Stimulated activated naive CD8-positive, alpha-beta T cell treated with anti-CD3 and anti-CD28 coated beads, Interleukin-15, amount 100 ng/mL, for 72 hours (primary cell): ENCODE measurements around the gene INPP5B.
"Not testable (repeated sequence)": the region's sequence is repeated elsewhere in the genome, so short reads cannot be mapped to it uniquely, and the experiment has no call there.

Source experiments
- ATAC-seq: fragments of 150-1000 bp; cut with Tn5 transposase; 2 replicates; pipeline ENCODE4 v1.10.0; 2021; ENCODE audit warnings: mild to moderate bottlenecking, moderate library complexity
- DNase-seq, 2 donors: peaks; one replicate each; pipeline ENCODE4 v3.0.0; 2021 to 2022
- H3K27ac Mint-ChIP-seq, 2 donors: one replicate each; pipeline ENCODE4 v1.8.0; 2022; ENCODE audit warnings: mild to moderate bottlenecking in 2 of 2, mixed read lengths in 2 of 2, moderate library complexity in 2 of 2
- H3K27me3 Mint-ChIP-seq: one replicate; pipeline ENCODE4 v1.8.0; 2022; ENCODE audit warnings: mixed read lengths
- H3K4me1 Mint-ChIP-seq: one replicate; pipeline ENCODE4 v1.8.0; 2022; ENCODE audit warnings: mild to moderate bottlenecking, mixed read lengths
- H3K4me3 Mint-ChIP-seq, 2 donors: one replicate each; pipeline ENCODE4 v1.8.0; 2022; ENCODE audit warnings: mild to moderate bottlenecking in 2 of 2, mixed read lengths in 2 of 2, moderate library complexity in 1 of 2
- H3K9me3 Mint-ChIP-seq, 2 donors: one replicate each; pipeline ENCODE4 v1.8.0; 2022; ENCODE audit warnings: mixed read lengths in 2 of 2

The INPP5B gene

DNA sequence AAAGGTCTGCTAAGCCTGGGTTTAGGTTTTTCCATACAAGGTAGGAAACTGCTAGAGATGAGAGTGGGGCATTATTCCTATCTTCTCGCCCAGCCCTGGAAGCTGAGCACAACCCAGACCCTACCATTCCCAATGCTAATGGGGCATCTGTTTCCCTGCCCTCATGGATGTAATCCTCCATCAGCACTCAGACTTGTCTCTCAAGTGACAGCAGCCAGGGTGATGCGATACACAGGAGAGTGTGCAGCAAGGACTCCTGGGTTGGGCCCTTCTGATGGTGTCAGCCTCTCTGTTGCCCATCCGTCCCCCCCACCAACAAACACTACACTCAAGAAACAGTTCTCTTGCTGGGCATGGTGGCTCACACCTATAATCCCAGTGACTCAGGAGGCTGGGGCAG lies 5.9 kb upstream of the INPP5B start:
- H3K9me3 Mint-ChIP-seq: no peaks in the 10 kb centered on the region
- H3K27ac Mint-ChIP-seq: no peak overlapping the region
- no peaks in the 10 kb centered on the region for H3K27me3 Mint-ChIP-seq
- peaks cover 12% of the 10 kb centered on the region for H3K4me1 Mint-ChIP-seq
- DNase-seq: no peak
- ATAC-seq: no peak
- H3K4me3 Mint-ChIP-seq: no peak overlapping the region

DNA sequence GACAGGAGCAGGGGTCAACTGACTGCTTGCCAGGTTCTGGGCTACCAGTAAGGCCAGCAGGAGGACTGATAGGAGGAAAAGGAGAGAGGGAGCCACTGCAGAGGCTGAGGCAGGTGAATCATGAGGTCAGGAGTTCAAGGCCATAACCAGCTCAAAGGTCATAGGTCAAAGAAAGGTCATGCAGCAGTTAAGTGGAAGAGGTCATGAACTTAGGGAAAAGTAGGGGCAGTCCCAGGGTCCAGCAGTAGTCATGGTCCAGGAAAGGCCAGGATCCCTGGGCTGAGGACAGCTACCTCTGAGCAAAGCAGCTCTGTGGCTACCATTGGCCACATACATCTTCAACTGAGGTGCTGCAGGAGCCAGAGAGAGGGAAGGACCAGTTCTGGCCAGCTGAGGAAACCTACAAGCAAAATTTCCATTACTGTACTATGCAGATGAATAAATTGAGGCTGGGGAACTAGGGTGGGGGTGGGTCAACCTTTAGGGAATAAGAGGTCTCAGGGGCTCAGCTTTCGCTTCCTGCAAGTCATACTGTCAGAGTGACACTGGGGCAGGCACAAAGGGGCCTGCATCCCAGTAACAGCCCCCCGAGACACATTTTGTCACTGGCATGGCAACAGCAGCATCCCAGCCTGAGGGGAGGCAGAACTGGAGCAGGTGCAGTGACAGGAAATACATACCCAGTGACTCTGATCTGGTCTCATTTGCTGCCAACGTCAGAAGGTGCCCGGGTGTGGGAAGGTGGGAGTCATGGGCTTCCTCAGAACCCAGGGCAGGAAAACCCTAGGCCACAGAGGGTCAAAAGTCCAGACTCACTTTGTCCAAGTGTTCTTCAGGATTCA lies 5.2 kb upstream of the INPP5B start:
- Mint-ChIP-seq H3K4me3 (no peak overlapping the region), H3K27ac (no peak overlapping the region), H3K27me3 (no peaks in the 10 kb centered on the region), H3K9me3 (no peaks in the 10 kb centered on the region), H3K4me1 (peaks cover 19% of the 10 kb centered on the region)
- ATAC-seq (no peak), DNase-seq (no peak)

DNA sequence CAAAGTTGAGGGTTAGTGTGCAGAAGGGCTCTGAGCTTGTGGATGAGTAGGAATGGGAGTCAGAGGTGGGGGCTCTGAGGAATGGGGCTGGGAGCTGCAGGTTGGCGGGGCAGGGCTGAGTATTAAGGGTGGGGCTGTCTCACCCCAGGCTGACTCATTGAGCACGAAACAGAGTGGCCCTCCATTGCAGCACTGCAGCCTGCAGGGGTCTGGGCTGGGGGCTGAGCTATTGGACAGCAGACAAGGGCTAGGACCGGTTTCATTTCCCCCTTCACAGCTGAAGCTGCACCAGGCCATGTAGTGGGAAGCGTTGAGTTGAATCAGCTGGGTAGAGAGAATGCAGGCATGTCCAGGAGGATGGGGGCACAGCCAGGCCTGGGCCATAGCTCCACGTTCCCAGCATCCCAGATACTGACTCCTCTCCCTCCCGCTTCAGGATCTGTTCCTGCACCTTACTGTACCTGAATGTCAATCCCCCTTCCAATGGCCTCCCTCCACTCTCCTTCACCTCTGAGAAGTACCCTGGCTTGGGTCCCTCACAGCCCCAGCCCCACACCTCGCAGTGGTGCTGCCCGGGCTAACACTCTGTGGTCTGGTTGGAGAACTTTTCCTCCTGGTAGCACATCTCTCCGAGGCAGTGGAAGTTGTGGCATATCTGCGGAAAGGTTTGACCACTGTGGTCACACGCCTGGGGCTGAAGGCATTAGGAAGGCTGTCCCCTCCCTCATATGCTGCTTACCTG lies 4.4 kb upstream of the INPP5B start:
- Mint-ChIP-seq H3K4me1 (peaks cover 27% of the 10 kb centered on the region), H3K4me3 (no peak overlapping the region), H3K27me3 (no peaks in the 10 kb centered on the region), H3K9me3 (no peaks in the 10 kb centered on the region), H3K27ac (peak overlapping the region in 1 of 2 donors; percentile 72)
- DNase-seq (no peak), ATAC-seq (no peak)

DNA sequence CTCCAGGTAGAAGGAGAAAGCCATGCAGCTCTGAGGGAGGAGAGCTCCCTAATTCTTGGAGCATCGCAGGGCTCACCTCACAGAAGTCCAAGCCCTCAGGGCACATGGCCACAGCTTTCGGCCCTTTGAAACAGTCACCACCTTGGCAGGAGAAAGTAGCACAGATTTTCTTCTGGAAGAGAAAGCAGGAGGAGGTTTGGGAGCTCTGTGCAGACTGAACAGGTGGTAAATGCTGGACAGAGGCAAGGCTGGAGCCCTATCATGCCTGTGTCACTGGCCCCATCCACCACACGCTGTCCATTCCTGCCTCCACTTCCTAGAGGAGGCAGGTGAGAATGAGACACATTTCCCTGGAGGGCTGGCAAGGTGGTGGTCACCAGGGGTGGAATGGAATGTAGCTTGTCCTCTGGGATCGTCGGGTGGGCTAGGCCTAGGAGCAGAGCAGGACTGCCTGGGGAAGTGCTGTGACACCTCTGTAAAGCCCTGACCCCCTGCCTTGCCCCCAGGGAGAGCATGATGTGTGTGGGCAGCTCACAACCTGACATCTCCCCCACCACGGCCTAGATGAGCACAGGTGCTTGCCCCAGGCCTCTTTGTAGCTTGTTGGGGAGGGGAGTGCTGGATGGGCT lies 2.8 kb upstream of the INPP5B start:
- ATAC-seq: no peak
- no peak overlapping the region for H3K4me3 Mint-ChIP-seq

DNA sequence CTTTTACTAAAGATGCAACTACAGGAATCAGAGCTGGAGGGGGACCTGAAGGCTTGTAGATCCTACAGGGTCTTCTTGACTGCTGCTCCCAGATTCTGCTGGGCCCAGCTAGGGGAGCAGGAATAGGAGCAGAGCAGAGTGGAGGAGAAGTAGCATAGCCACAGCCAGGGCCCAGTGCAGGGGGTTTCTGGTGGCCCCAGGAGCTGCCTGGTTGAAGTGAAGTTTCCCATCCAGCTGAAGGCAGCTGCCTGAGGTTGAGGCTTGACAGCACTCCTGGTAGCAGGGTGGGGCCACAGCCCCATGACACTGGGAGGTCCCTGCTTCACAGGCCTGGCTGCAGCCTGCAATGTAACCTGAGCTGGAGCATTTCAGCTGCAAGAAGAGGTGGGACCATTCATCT lies 2.0 kb upstream of the INPP5B start:
- ATAC-seq (no peak), DNase-seq (no peak)
- Mint-ChIP-seq H3K27me3 (no peaks in the 10 kb centered on the region), H3K4me1 (peaks cover 34% of the 10 kb centered on the region), H3K4me3 (no peak overlapping the region), H3K9me3 (no peaks in the 10 kb centered on the region), H3K27ac (no peak overlapping the region)

More for the DNA sequence above, 2.8 kb upstream of the INPP5B start:
- H3K27me3 Mint-ChIP-seq: no peaks in the 10 kb centered on the region
- DNase-seq: no peak
- peaks cover 34% of the 10 kb centered on the region for H3K4me1 Mint-ChIP-seq
- H3K9me3 Mint-ChIP-seq: no peaks in the 10 kb centered on the region
- H3K27ac Mint-ChIP-seq: peak overlapping the region; percentile 40 to 42

DNA sequence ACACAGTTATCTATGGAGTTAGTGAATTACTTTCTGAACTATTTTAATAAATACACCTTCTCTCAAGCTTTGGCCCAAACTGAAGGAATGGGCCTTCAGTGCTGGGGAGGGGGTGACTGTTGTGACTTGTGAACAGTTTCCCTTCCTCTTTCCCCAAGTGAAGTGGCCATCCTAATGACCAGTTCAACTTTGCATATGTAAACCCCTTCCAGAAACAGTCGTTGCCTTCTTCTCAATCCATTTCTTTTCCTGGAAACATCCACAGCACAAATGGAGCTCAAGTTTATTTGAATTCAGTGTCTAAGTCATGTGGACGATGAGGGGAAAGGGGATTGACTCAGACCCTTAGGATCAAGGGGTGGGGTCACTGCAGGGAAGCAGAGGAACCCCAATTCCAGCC lies 1.3 kb upstream of the INPP5B start:
- DNase-seq (no peak), ATAC-seq (no peak)
- peaks cover 36% of the 10 kb centered on the region for H3K4me1 Mint-ChIP-seq
- H3K27me3 Mint-ChIP-seq: no peaks in the 10 kb centered on the region
- H3K9me3 Mint-ChIP-seq: no peaks in the 10 kb centered on the region
- H3K4me3 Mint-ChIP-seq: no peak overlapping the region
- H3K27ac Mint-ChIP-seq: no peak overlapping the region

DNA sequence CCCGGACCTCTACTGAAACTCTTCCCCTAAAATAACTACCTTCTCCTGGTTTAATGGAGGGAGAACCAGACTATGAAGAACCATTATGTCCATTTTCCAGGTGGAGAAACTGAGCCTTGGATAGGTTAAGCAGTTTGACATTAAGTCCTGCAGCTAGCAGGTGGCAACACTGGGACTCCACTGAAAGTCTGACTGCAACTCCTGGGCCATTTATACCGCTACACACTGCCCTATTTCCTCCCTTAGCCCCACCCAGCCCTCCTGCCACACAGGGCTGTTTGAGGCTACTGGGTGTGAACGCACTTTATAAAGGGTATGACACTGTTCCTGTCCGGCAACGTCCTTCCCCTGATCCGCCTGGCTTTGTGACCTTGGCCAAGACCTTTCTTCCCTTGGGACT lies 511 bp upstream of the INPP5B start:
- Mint-ChIP-seq H3K9me3 (no peaks in the 10 kb centered on the region), H3K27ac (peak overlapping the region; percentile 100), H3K4me3 (peak overlapping the region; percentile 94 to 98), H3K4me1 (peaks cover 38% of the 10 kb centered on the region), H3K27me3 (no peaks in the 10 kb centered on the region)
- DNase-seq (no peak), ATAC-seq (peak; percentile 38)

DNA sequence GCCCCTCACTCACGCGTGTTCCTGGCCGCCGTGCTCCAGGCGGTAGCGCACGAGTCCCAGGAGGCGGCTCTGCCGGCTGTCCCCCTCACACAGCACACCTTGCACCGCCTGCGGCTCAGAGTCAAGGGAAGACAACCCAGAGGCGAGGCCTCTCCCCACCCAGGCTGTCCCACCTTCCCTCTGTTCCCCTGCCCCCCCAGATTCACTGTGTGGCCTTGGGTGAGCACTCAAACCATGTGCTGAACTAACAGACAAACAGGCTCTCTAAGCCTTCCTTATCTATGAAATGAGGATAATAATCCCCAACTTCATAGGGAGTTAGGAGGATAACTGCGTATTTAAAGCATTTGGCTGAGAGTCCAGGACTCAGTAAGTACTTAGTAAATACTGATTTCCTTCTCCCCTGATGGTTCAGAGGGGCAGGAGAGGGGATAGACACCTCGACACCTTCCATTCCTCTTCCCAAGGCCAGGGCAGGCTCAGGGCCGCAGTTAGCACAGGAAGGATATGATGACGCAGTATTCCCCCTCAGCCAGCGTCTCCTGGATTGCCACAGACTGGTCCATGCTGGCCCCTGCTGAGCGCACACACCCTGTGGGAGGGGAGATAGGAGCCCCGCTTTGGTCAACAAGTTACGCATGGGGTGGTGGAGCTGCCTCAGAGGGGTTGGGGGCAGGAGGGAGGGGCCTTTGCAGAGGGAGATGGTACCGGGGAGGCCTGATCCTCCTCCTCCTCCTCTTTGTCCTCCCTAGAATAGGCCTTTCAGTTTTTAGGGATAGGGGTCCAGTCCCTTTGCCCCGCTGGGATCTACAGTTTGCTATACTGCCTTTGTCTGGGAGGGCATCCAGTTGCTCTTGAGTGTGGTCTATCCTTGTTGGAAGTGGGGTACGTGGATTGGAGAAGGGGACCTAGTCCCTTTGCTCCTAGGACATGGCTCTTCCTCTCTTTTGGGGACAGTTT lies 830 bp downstream of the INPP5B start:
- no peaks in the 10 kb centered on the region for H3K27me3 Mint-ChIP-seq
- peak overlapping the region; percentile 94 to 98 for H3K4me3 Mint-ChIP-seq
- no peaks in the 10 kb centered on the region for H3K9me3 Mint-ChIP-seq
- peaks cover 28% of the 10 kb centered on the region for H3K4me1 Mint-ChIP-seq
- no peak for DNase-seq
- ATAC-seq: peak; percentile 35
- peak overlapping the region; percentile 100 for H3K27ac Mint-ChIP-seq

DNA sequence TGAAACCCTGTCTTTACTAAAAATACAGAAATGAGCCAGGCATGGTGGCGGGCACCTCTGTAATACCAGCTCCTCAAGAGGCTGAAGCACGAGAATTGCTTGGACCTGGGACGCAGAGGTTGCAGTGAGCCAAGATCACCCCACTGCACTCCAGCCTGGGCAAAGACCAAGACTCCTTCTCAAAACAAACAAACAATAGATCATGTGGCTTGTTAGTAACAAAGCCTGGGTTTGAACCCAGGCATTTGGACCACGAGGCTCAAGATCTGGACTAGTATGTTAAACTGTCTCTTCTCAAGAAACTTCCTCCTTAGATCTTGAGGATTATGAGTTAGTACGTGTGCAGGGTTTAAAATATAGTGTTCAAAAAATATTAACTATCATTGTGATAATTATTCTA lies 1.6 kb downstream of the INPP5B start:
- H3K9me3 Mint-ChIP-seq: no peaks in the 10 kb centered on the region
- ATAC-seq (no peak), DNase-seq (no peak)
- H3K4me1 Mint-ChIP-seq: peaks cover 28% of the 10 kb centered on the region
- no peaks in the 10 kb centered on the region for H3K27me3 Mint-ChIP-seq
- peak overlapping the region; percentile 94 to 98 for H3K4me3 Mint-ChIP-seq
- peak overlapping the region in 1 of 2 donors; percentile 100 for H3K27ac Mint-ChIP-seq

DNA sequence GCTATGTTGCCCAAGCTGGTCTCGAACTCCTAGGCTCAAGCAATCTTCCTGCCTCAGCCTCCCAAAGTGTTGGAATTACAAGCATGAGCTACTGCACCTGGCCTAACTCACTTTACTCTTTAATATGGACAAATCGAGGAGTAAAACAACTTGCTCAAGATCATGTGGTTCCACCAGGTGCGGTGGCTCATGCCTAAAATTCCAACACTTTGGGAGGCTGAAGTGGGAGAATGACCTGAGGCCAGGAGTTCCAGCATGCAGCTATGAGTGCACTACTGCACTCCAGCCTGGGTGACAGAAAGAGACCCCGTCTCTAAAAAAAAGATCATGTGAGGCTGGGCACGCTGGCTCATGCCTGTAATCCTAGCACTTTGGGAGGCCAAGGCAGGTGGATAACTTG lies 2.0 kb downstream of the INPP5B start:
- peaks cover 28% of the 10 kb centered on the region for H3K4me1 Mint-ChIP-seq
- no peaks in the 10 kb centered on the region for H3K9me3 Mint-ChIP-seq
- H3K27ac Mint-ChIP-seq: no peak overlapping the region
- peak overlapping the region in 1 of 2 donors; percentile 98 for H3K4me3 Mint-ChIP-seq
- ATAC-seq (no peak), DNase-seq (no peak)
- H3K27me3 Mint-ChIP-seq: no peaks in the 10 kb centered on the region

DNA sequence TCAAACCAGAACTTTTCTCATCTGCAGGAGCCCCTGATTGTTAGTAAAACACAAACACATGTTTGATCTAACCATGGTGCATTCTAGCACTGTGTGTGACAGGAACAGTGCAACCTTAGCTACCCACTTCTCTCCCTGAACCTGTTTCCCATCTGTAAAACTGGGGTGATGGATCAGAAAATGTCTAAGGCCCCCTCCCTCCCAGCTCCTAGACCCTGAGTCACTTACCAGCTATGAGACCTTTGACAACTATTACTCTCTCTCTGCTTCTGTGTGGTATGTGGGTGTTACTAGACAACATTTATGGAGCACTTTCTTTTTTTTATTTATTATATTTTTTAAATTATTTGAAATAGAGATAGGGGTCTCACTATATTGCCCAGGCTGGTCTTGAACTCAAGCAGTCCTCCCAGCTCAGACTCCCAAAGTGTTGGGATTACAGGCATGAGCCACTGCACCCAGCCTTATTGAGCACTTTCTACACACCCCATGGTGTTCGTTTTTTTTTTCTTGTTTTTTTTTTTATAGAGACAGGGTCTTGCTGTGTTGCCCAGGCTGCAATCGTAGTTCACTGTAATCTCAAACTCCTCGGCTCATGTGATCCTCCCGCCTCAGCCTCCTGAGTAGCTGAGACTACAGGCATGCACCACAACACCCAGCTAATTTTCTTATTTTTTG lies 2.6 kb downstream of the INPP5B start:
- DNase-seq (no peak), ATAC-seq (no peak)
- Mint-ChIP-seq H3K27ac (peak overlapping the region in 1 of 2 donors; percentile 33), H3K4me1 (peaks cover 28% of the 10 kb centered on the region), H3K27me3 (no peaks in the 10 kb centered on the region), H3K4me3 (no peak overlapping the region), H3K9me3 (no peaks in the 10 kb centered on the region)

DNA sequence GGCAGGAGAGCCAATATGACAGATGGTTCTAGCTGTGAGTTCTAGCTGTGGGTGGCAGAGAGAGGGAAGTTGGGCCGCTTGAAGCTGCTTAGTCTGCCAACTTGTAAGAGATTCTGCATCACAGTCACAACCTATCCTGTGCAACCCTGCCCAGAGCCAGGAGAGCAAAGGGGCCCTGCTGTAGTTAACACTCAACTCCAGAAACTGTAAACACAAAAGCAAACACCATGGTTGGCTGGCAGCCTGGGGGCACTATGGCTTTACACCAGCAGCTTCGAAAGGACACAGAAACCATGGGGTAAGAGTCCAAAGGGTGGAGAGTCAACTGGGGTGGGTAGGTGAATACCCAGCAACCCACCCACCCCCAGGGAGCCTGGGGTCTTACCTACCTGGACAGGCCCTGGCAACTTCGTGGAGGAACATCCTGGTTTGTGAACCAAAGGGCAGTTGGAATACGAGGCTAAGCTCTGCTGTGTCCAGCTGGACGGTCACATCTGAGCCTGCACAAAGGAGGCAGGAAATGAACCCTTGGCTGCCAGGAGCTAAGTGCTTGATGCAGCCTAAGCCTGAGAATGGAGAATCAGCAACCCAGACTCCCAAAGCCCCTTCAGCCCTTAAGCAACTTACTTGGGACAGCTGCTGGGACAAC lies 6.4 kb downstream of the INPP5B start:
- ATAC-seq (no peak), DNase-seq (no peak)
- H3K4me1 Mint-ChIP-seq: peaks cover 5% of the 10 kb centered on the region
- H3K27ac Mint-ChIP-seq: no peak overlapping the region
- H3K4me3 Mint-ChIP-seq: no peak overlapping the region
- H3K9me3 Mint-ChIP-seq: no peaks in the 10 kb centered on the region
- no peaks in the 10 kb centered on the region for H3K27me3 Mint-ChIP-seq

DNA sequence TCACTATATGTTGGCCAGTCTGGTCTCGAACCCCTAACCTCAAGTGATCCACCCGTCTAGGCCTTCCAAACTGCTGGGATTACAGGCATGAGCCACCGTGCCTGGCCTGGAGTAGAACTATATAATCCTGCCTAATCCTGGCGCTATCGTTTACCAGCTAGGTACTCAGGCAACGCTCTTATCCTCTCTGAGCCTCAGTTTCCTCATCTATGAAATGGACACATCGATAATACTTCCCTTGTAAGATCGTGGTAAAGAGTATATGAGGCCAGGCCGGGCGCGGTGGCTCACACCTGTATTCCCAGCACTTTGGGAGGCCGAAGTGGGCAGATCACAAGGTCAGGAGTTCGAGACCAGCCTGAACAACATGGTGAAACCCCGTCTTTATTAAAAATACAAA lies 10.1 kb downstream of the INPP5B start:
- H3K9me3 Mint-ChIP-seq, ATAC-seq, H3K4me3 Mint-ChIP-seq, DNase-seq, H3K27me3 Mint-ChIP-seq, H3K27ac Mint-ChIP-seq: not testable (repeated sequence)
- peaks cover 19% of the 10 kb centered on the region for H3K4me1 Mint-ChIP-seq

DNA sequence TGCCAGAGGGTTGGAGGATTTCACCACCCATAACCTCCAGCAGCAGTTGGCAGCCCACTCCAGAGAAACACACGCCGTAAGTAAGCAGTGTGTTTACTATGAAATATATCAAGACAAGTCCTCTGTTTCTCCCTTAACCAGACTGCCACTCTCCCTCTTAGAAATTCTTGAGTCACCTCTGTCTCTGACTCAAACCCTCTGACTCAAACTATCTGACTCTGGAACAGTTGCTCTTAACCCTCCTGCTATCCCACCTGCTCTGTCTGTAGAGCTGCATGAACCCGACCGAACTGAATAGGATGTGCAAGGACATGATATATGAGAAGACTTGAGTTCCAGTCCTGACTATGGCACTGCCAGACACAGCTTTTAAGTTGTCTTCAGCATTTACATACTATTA lies 14.1 kb downstream of the INPP5B start:
- peak overlapping the region; percentile 57 to 60 for H3K4me3 Mint-ChIP-seq
- peaks cover 46% of the 10 kb centered on the region for H3K4me1 Mint-ChIP-seq
- DNase-seq (no peak), ATAC-seq (no peak)
- H3K27me3 Mint-ChIP-seq: no peaks in the 10 kb centered on the region
- H3K9me3 Mint-ChIP-seq: no peaks in the 10 kb centered on the region
- peak overlapping the region in 1 of 2 donors; percentile 42 for H3K27ac Mint-ChIP-seq
